ENCODE results near the gene TYMP.

TYMP gene

DNA sequence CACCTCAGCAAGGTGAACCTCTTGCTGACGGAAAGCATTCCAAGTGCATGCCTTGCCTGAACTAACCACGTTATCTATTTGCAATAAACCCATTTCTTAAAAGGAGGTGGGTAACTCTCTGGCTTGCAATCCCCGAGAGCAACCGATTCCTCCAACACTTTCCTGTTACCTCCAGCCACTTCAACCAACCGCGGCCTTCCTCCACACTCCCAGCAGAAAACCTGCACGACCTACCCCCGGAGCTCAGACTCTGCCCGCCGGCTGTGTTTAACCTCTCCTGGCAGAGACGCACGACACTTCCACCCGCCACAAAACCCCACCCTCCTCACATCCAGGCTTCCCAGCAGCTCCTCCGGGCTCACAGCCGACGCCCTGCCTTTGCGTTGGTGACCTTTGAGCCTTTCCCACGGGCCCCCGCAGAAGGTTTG is 5.1 kb downstream of the TYMP start:
- no peak; the same call in 1 of the 3 replicates for ATAC-seq
- no peak for TF ChIP-seq ZNF8 (CRISPR knock-in tag; IDR thresholded peaks at IDR 0.05)

DNA sequence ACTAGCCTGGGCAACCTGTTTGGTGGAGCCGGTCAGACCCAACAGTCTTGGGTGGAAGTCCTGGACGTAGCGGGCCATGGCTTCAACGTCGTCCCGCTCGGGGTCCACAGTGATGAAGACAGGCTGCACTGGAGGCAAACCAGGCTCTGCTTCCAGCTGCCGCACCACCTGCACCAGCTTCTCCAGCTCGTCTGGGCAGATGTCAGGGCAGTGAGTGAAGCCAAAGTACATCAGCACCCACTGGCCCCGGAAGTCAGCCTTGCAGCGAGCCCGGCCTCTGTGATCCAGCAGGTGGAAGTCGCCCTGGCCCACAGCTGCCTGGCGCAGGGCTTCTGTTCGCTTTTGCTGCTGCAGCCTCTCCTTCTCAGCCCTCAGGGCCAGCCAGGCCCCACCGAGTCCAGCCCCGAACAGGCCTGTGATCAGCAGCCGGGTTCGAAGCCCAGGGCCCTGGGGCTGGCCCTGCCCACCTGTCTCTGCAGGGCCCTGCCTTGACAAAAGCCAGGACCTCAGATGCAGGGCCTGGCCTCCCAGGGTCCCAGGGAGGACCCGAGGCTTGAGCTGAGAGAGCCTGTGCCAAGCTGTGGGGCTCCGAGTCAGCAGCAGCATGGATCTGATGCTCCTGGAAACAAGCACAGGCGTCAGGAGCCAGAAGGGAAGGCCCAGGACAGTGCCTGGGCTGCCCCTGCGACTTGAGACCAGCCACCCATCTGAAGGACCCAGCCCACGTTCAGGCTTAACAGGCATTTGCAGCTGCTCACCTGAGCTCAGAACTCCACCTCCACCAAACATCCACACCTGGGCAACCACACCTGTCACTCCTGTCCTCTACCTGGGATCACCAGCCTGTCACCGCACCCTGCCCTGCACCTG is 5.8 kb downstream of the TYMP start:
- TF ChIP-seq OSR1 (CRISPR knock-in tag; IDR thresholded peaks at IDR 0.05) (no peak), RARB (CRISPR knock-in tag; IDR thresholded peaks at IDR 0.05) (no peak), ZC3H10 (CRISPR knock-in tag; IDR thresholded peaks at IDR 0.05) (no peak), TOX (CRISPR knock-in tag; IDR thresholded peaks at IDR 0.05; ENCODE audit: borderline replicate concordance) (no peak), CSDC2 (CRISPR knock-in tag; IDR thresholded peaks at IDR 0.05) (no peak), GLIS3 (CRISPR knock-in tag; IDR thresholded peaks at IDR 0.05) (no peak)
- TF ChIP-seq, protein P1, sequence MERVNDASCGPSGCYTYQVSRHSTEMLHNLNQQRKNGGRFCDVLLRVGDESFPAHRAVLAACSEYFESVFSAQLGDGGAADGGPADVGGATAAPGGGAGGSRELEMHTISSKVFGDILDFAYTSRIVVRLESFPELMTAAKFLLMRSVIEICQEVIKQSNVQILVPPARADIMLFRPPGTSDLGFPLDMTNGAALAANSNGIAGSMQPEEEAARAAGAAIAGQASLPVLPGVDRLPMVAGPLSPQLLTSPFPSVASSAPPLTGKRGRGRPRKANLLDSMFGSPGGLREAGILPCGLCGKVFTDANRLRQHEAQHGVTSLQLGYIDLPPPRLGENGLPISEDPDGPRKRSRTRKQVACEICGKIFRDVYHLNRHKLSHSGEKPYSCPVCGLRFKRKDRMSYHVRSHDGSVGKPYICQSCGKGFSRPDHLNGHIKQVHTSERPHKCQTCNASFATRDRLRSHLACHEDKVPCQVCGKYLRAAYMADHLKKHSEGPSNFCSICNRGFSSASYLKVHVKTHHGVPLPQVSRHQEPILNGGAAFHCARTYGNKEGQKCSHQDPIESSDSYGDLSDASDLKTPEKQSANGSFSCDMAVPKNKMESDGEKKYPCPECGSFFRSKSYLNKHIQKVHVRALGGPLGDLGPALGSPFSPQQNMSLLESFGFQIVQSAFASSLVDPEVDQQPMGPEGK (CRISPR knock-in tag; IDR thresholded peaks at IDR 0.05; ENCODE audit: borderline replicate concordance): no peak
- TF ChIP-seq, protein P2, sequence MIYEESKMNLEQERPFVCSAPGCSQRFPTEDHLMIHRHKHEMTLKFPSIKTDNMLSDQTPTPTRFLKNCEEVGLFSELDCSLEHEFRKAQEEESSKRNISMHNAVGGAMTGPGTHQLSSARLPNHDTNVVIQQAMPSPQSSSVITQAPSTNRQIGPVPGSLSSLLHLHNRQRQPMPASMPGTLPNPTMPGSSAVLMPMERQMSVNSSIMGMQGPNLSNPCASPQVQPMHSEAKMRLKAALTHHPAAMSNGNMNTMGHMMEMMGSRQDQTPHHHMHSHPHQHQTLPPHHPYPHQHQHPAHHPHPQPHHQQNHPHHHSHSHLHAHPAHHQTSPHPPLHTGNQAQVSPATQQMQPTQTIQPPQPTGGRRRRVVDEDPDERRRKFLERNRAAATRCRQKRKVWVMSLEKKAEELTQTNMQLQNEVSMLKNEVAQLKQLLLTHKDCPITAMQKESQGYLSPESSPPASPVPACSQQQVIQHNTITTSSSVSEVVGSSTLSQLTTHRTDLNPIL (CRISPR knock-in tag; IDR thresholded peaks at IDR 0.05; ENCODE audit: low read depth): no peak
- TF ChIP-seq, protein P3, sequence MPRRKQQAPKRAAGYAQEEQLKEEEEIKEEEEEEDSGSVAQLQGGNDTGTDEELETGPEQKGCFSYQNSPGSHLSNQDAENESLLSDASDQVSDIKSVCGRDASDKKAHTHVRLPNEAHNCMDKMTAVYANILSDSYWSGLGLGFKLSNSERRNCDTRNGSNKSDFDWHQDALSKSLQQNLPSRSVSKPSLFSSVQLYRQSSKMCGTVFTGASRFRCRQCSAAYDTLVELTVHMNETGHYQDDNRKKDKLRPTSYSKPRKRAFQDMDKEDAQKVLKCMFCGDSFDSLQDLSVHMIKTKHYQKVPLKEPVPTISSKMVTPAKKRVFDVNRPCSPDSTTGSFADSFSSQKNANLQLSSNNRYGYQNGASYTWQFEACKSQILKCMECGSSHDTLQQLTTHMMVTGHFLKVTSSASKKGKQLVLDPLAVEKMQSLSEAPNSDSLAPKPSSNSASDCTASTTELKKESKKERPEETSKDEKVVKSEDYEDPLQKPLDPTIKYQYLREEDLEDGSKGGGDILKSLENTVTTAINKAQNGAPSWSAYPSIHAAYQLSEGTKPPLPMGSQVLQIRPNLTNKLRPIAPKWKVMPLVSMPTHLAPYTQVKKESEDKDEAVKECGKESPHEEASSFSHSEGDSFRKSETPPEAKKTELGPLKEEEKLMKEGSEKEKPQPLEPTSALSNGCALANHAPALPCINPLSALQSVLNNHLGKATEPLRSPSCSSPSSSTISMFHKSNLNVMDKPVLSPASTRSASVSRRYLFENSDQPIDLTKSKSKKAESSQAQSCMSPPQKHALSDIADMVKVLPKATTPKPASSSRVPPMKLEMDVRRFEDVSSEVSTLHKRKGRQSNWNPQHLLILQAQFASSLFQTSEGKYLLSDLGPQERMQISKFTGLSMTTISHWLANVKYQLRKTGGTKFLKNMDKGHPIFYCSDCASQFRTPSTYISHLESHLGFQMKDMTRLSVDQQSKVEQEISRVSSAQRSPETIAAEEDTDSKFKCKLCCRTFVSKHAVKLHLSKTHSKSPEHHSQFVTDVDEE (CRISPR knock-in tag; IDR thresholded peaks at IDR 0.05): no peak
- TF ChIP-seq, protein P4, sequence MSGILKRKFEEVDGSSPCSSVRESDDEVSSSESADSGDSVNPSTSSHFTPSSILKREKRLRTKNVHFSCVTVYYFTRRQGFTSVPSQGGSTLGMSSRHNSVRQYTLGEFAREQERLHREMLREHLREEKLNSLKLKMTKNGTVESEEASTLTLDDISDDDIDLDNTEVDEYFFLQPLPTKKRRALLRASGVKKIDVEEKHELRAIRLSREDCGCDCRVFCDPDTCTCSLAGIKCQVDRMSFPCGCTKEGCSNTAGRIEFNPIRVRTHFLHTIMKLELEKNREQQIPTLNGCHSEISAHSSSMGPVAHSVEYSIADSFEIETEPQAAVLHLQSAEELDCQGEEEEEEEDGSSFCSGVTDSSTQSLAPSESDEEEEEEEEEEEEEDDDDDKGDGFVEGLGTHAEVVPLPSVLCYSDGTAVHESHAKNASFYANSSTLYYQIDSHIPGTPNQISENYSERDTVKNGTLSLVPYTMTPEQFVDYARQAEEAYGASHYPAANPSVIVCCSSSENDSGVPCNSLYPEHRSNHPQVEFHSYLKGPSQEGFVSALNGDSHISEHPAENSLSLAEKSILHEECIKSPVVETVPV (CRISPR knock-in tag; IDR thresholded peaks at IDR 0.05): no peak
- no peak for ATAC-seq

DNA sequence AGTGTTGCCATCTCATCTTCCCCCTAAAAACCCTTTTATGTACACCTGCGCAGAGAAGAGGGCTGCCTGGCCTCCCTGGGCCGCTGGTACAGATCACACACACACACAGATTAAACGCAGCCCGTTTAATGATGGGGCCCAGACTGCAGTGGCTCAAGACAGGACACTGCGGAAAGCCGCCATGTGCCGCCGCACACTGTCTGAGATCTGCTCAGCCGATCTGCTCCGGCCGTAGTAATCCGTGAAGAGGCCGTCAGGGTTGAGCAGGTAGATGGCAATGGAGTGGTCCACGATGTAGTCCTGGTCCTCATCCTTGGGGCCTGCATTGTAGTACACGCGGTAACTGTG is 6.4 kb downstream of the TYMP start:
- ATAC-seq: no peak

DNA sequence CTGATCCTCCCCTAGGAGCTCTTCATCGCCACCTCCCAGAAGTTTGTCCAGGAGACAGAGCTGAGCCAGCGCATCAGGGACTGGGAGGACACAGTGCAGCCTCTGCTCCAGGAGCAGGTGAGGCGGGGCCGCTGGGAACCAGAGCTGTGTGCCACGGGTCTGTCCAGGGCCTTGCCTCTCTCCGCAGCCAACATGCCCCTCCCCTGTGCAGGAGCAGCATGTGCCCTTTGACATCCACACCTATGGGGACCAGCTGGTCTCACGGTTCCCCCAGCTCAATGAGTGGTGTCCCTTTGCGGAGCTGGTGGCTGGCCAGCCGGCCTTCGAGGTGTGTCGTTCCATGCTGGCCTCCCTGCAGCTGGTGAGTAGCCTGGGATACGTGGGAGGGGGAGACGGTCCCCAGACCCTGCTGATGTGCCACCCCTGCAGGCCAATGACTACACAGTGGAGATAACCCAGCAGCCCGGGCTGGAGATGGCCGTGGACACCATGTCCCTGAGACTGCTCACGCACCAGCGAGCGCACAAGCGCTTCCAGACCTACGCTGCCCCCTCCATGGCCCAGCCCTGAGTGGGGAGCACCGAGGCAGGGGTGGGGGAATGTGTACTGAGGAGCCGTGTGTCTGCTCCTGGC is 6.9 kb downstream of the TYMP start:
- ATAC-seq: no peak
- no peak for TF ChIP-seq ZFP30 (CRISPR knock-in tag; IDR thresholded peaks at IDR 0.05)
- TF ChIP-seq, protein P2 (CRISPR knock-in tag; IDR thresholded peaks at IDR 0.05; ENCODE audit: low read depth): no peak
- TF ChIP-seq, protein P3 (CRISPR knock-in tag; IDR thresholded peaks at IDR 0.05): no peak
- no peak for TF ChIP-seq ARNTL (CRISPR knock-in tag; IDR thresholded peaks at IDR 0.05; ENCODE audit: borderline replicate concordance, low read depth)
- no peak for TF ChIP-seq ZNF565 (CRISPR knock-in tag; conservative IDR thresholded peaks at IDR 0.05; ENCODE audit: low read depth)

More for the DNA sequence above, 6.4 kb downstream of the TYMP start:
- TF ChIP-seq OSR1 (CRISPR knock-in tag; IDR thresholded peaks at IDR 0.05): no peak
- TF ChIP-seq PPARA (CRISPR knock-in tag; IDR thresholded peaks at IDR 0.05; ENCODE audit: borderline replicate concordance): no peak
- TF ChIP-seq ARNTL (CRISPR knock-in tag; IDR thresholded peaks at IDR 0.05; ENCODE audit: borderline replicate concordance, low read depth): no peak
- TF ChIP-seq SNAI2 (CRISPR knock-in tag; IDR thresholded peaks at IDR 0.05): no peak
- no peak for TF ChIP-seq TOX (CRISPR knock-in tag; IDR thresholded peaks at IDR 0.05; ENCODE audit: borderline replicate concordance)
- no peak for TF ChIP-seq ZNF565 (CRISPR knock-in tag; conservative IDR thresholded peaks at IDR 0.05; ENCODE audit: low read depth)
- no peak for TF ChIP-seq TCF4 (CRISPR knock-in tag; IDR thresholded peaks at IDR 0.05; ENCODE audit: borderline replicate concordance)
- TF ChIP-seq ESRRG (CRISPR knock-in tag; IDR thresholded peaks at IDR 0.05): no peak
- no peak for TF ChIP-seq GLIS3 (CRISPR knock-in tag; IDR thresholded peaks at IDR 0.05)
- no peak for TF ChIP-seq CSDC2 (CRISPR knock-in tag; IDR thresholded peaks at IDR 0.05)
- TF ChIP-seq ZC3H10 (CRISPR knock-in tag; IDR thresholded peaks at IDR 0.05): no peak
